ENCODE data around the gene MGST1.

The MGST1 gene

GRCh38 chr12:16385782-16386646 lies 38.6 kb downstream of the MGST1 start:
- H3K9me3 ChIP-seq (replicated peaks in 1 of 2; ENCODE audit: control insufficient read depth in 2 of 2, insufficient read depth in 1 of 2, low read depth in 1 of 2, low read length in 2 of 2) = no peaks in the 10 kb centered on the region
- no peaks in the 10 kb centered on the region for H3K36me3 ChIP-seq (replicated peaks in 1 of 2; ENCODE audit: control insufficient read depth in 2 of 2, insufficient read depth in 2 of 2, low read length in 2 of 2)
- WGBS, 2 donors (ENCODE audit: extremely low coverage in 2 of 2, insufficient read length in 2 of 2, insufficient replicate concordance in 1 of 2) = no CpG with 5 or more reads among the region's 13 CpGs
- H2BK120ac ChIP-seq (ENCODE audit: low read depth, low read length) = no peak overlapping the region
- H4K8ac ChIP-seq (ENCODE audit: low read depth, low read length) = no peak overlapping the region
- H2AFZ ChIP-seq (ENCODE audit: low read length) = peak overlapping the region; percentile 1
- H2BK15ac ChIP-seq (ENCODE audit: low read length) = no peak overlapping the region
- H3K9ac ChIP-seq (ENCODE audit: low read depth, low read length, poor library complexity) = no peak overlapping the region
- H3K14ac ChIP-seq (ENCODE audit: low read length) = no peak overlapping the region
- no peaks in the 10 kb centered on the region for H3K27me3 ChIP-seq (ENCODE audit: control insufficient read depth in 3 of 3, insufficient read depth in 3 of 3, low read depth in 1 of 3, low read length in 3 of 3)
- DNase-seq (ENCODE audit: low spot score) = peak; percentile 46
- no peaks in the 10 kb centered on the region for H3K79me1 ChIP-seq (ENCODE audit: low read depth, low read length)
- H3K23ac ChIP-seq (ENCODE audit: low read depth, low read length, poor library complexity) = no peak overlapping the region
- no peak overlapping the region for H2BK12ac ChIP-seq (ENCODE audit: low read length)
- H3K4me1 ChIP-seq (ENCODE audit: control insufficient read depth in 2 of 2, insufficient read depth in 1 of 2, low read depth in 1 of 2, low read length in 2 of 2) = peaks cover 0 to 1% of the 10 kb centered on the region in 2 donors
- no peak overlapping the region for H2AK5ac ChIP-seq (ENCODE audit: low read depth, low read length)
- H3K4me3 ChIP-seq (ENCODE audit: low read length in 2 of 2) = no peak overlapping the region
- no peak overlapping the region for H3K4ac ChIP-seq (ENCODE audit: low read length)
- H3K4me2 ChIP-seq (ENCODE audit: insufficient read depth, low read length, poor library complexity, severe bottlenecking) = no peak overlapping the region
- H3K27ac ChIP-seq (replicated peaks; ENCODE audit: low read length) = no peak overlapping the region
- no peak overlapping the region for H4K91ac ChIP-seq (ENCODE audit: low read depth, low read length, poor library complexity)
- no peak overlapping the region for H2BK5ac ChIP-seq (ENCODE audit: low read length)
- H3K18ac ChIP-seq (ENCODE audit: low read length) = no peak overlapping the region

- Histone ChIP-seq H3K9ac (ENCODE audit: low read depth, low read length, poor library complexity) (no peak overlapping the region), H3K79me1 (ENCODE audit: low read depth, low read length) (no peaks in the 10 kb centered on the region), H3K4me2 (ENCODE audit: insufficient read depth, low read length, poor library complexity, severe bottlenecking) (no peak overlapping the region), H2BK120ac (ENCODE audit: low read depth, low read length) (no peak overlapping the region), H3K18ac (ENCODE audit: low read length) (no peak overlapping the region), H3K4me1 (ENCODE audit: control insufficient read depth in 2 of 2, insufficient read depth in 1 of 2, low read depth in 1 of 2, low read length in 2 of 2) (peaks cover 0 to 1% of the 10 kb centered on the region in 2 donors), H3K36me3 (replicated peaks in 1 of 2; ENCODE audit: control insufficient read depth in 2 of 2, insufficient read depth in 2 of 2, low read length in 2 of 2) (no peaks in the 10 kb centered on the region), H3K9me3 (replicated peaks in 1 of 2; ENCODE audit: control insufficient read depth in 2 of 2, insufficient read depth in 1 of 2, low read depth in 1 of 2, low read length in 2 of 2) (no peaks in the 10 kb centered on the region), H3K23ac (ENCODE audit: low read depth, low read length, poor library complexity) (no peak overlapping the region), H3K27me3 (ENCODE audit: control insufficient read depth in 3 of 3, insufficient read depth in 3 of 3, low read depth in 1 of 3, low read length in 3 of 3) (no peaks in the 10 kb centered on the region), H2BK15ac (ENCODE audit: low read length) (no peak overlapping the region), H3K4ac (ENCODE audit: low read length) (no peak overlapping the region), H2AK5ac (ENCODE audit: low read depth, low read length) (no peak overlapping the region), H3K27ac (replicated peaks; ENCODE audit: low read length) (no peak overlapping the region), H2AFZ (ENCODE audit: low read length) (no peak overlapping the region), H4K8ac (ENCODE audit: low read depth, low read length) (no peak overlapping the region), H2BK12ac (ENCODE audit: low read length) (no peak overlapping the region), H2BK5ac (ENCODE audit: low read length) (no peak overlapping the region), H3K14ac (ENCODE audit: low read length) (no peak overlapping the region), H3K4me3 (ENCODE audit: low read length in 2 of 2) (no peak overlapping the region), H4K91ac (ENCODE audit: low read depth, low read length, poor library complexity) (no peak overlapping the region)
- no peak for DNase-seq (ENCODE audit: low spot score)
- WGBS, 2 donors (ENCODE audit: extremely low coverage in 2 of 2, insufficient read length in 2 of 2, insufficient replicate concordance in 1 of 2) = no CpG with 5 or more reads among the region's 2 CpGs
Observed at GRCh38 chr12:16387919-16388318, 40.5 kb downstream of the MGST1 start.

GRCh38 chr12:16389594-16389993 lies 42.1 kb downstream of the MGST1 start:
- DNase-seq (ENCODE audit: low spot score) = no peak
- Histone ChIP-seq H4K8ac (ENCODE audit: low read depth, low read length) (no peak overlapping the region), H2AFZ (ENCODE audit: low read length) (no peak overlapping the region)

GRCh38 chr12:16392846-16393535 lies 45.5 kb downstream of the MGST1 start:
- Histone ChIP-seq H4K91ac (ENCODE audit: low read depth, low read length, poor library complexity) (no peak overlapping the region), H2AK5ac (ENCODE audit: low read depth, low read length) (no peak overlapping the region), H2BK15ac (ENCODE audit: low read length) (no peak overlapping the region), H3K27me3 (ENCODE audit: control insufficient read depth in 3 of 3, insufficient read depth in 3 of 3, low read depth in 1 of 3, low read length in 3 of 3) (no peaks in the 10 kb centered on the region), H2BK5ac (ENCODE audit: low read length) (no peak overlapping the region), H2BK120ac (ENCODE audit: low read depth, low read length) (no peak overlapping the region), H3K4ac (ENCODE audit: low read length) (no peak overlapping the region), H3K4me2 (ENCODE audit: insufficient read depth, low read length, poor library complexity, severe bottlenecking) (no peak overlapping the region), H3K27ac (replicated peaks; ENCODE audit: low read length) (no peak overlapping the region), H3K23ac (ENCODE audit: low read depth, low read length, poor library complexity) (no peak overlapping the region), H2AFZ (ENCODE audit: low read length) (no peak overlapping the region), H3K79me1 (ENCODE audit: low read depth, low read length) (no peaks in the 10 kb centered on the region), H3K9me3 (replicated peaks in 1 of 2; ENCODE audit: control insufficient read depth in 2 of 2, insufficient read depth in 1 of 2, low read depth in 1 of 2, low read length in 2 of 2) (peaks cover 2% of the 10 kb centered on the region in 2 donors), H4K8ac (ENCODE audit: low read depth, low read length) (no peak overlapping the region), H3K9ac (ENCODE audit: low read depth, low read length, poor library complexity) (no peak overlapping the region), H3K14ac (ENCODE audit: low read length) (no peak overlapping the region), H3K18ac (ENCODE audit: low read length) (no peak overlapping the region), H2BK12ac (ENCODE audit: low read length) (no peak overlapping the region), H3K4me3 (ENCODE audit: low read length in 2 of 2) (no peak overlapping the region), H3K36me3 (replicated peaks in 1 of 2; ENCODE audit: control insufficient read depth in 2 of 2, insufficient read depth in 2 of 2, low read length in 2 of 2) (no peaks in the 10 kb centered on the region), H3K4me1 (ENCODE audit: control insufficient read depth in 2 of 2, insufficient read depth in 1 of 2, low read depth in 1 of 2, low read length in 2 of 2) (no peaks in the 10 kb centered on the region)
- no CpG with 5 or more reads among the region's 1 CpG for WGBS, 2 donors (ENCODE audit: extremely low coverage in 2 of 2, insufficient read length in 2 of 2, insufficient replicate concordance in 1 of 2)
- no peak for DNase-seq (ENCODE audit: low spot score)

More at GRCh38 chr12:16389594-16389993, 42.1 kb downstream of the MGST1 start:
- Histone ChIP-seq H3K9ac (ENCODE audit: low read depth, low read length, poor library complexity) (no peak overlapping the region), H3K18ac (ENCODE audit: low read length) (no peak overlapping the region), H3K14ac (ENCODE audit: low read length) (no peak overlapping the region), H2BK12ac (ENCODE audit: low read length) (no peak overlapping the region), H3K27me3 (ENCODE audit: control insufficient read depth in 3 of 3, insufficient read depth in 3 of 3, low read depth in 1 of 3, low read length in 3 of 3) (no peaks in the 10 kb centered on the region), H3K4me3 (ENCODE audit: low read length in 2 of 2) (no peak overlapping the region), H3K4me1 (ENCODE audit: control insufficient read depth in 2 of 2, insufficient read depth in 1 of 2, low read depth in 1 of 2, low read length in 2 of 2) (peaks cover 0 to 1% of the 10 kb centered on the region in 2 donors), H3K4ac (ENCODE audit: low read length) (no peak overlapping the region), H2BK120ac (ENCODE audit: low read depth, low read length) (no peak overlapping the region), H2BK5ac (ENCODE audit: low read length) (no peak overlapping the region), H3K9me3 (replicated peaks in 1 of 2; ENCODE audit: control insufficient read depth in 2 of 2, insufficient read depth in 1 of 2, low read depth in 1 of 2, low read length in 2 of 2) (peaks cover 2% of the 10 kb centered on the region in 2 donors), H2BK15ac (ENCODE audit: low read length) (no peak overlapping the region), H4K91ac (ENCODE audit: low read depth, low read length, poor library complexity) (no peak overlapping the region), H3K79me1 (ENCODE audit: low read depth, low read length) (no peaks in the 10 kb centered on the region), H3K36me3 (replicated peaks in 1 of 2; ENCODE audit: control insufficient read depth in 2 of 2, insufficient read depth in 2 of 2, low read length in 2 of 2) (no peaks in the 10 kb centered on the region), H3K23ac (ENCODE audit: low read depth, low read length, poor library complexity) (no peak overlapping the region), H3K4me2 (ENCODE audit: insufficient read depth, low read length, poor library complexity, severe bottlenecking) (no peak overlapping the region), H2AK5ac (ENCODE audit: low read depth, low read length) (no peak overlapping the region), H3K27ac (replicated peaks; ENCODE audit: low read length) (no peak overlapping the region)
- no CpG with 5 or more reads among the region's 4 CpGs for WGBS, 2 donors (ENCODE audit: extremely low coverage in 2 of 2, insufficient read length in 2 of 2, insufficient replicate concordance in 1 of 2)

Measured in neuronal stem cell (in vitro differentiated cells).